ENCODE measurements around the gene SLC66A2. TPM values are rescaled to one million over a fixed set of nuclear protein-coding genes. Genes with fewer than 3 reads are reported as not detected.
"Not testable (repeated sequence)": the region's sequence is repeated elsewhere in the genome, so short reads cannot be mapped to it uniquely, and the experiment has no call there.

The SLC66A2 gene
- 34.9 and 37.8 TPM in 2 replicates for total RNA-seq

DNA sequence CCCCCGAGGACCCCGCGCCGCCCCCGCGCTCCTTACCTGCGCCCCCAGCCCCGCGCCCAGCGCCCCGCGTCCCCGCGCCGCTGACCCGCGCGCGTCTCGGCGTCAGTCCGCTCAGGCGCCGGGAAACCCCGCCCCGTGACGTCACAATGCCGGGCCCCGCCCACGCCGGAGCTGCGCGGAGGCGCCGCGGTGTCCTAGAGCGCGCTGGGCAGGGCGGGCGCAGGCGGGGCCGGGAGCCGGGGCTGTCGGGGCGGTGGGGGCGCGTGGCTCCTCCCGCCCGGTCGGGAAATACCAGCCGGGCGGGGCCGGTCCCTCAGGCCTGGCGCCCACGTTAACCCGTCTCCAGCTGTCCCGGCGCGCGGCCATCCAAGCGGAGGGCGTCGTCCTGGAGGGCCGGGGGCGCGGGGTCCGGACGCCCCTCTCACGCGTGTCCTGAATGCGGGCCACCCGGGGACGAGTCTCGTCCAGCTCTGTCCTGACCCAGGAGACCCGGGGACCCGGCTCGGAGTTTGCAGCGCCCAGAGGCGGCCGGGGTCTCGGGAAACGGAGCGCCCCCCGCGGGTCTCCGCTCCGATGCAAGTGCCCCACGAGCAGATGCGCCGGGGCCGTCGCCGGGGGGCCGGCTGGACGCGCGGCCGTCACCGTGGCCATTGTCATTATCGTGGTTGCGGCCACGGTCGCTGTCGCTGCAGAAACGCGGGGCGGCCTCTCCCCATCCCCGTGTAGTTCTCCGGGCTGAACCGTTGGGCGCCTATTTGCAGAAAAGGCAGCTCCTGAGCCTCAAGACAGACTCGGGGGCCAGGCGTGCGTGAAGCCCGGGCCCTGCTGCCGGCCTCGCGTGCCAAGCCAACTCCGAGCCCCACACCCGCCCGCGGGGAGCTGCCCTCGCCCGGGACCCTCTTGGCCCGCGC, at the start of gene SLC66A2:
Gene SLC66A2, minus strand, starts transcription at position 109 of the 911 bp plus-strand sequence. CDS start 727 bp downstream, outside the sequence.
- intact Hi-C loops (cut with micrococcal nuclease): loop anchor here (1.0 to 10.0 kb wide), 8 partner anchors 9 to 884 kb away; partner anchors contain the start of genes ATP9B, CTDP1, HSBP1L1 and KCNG2

DNA sequence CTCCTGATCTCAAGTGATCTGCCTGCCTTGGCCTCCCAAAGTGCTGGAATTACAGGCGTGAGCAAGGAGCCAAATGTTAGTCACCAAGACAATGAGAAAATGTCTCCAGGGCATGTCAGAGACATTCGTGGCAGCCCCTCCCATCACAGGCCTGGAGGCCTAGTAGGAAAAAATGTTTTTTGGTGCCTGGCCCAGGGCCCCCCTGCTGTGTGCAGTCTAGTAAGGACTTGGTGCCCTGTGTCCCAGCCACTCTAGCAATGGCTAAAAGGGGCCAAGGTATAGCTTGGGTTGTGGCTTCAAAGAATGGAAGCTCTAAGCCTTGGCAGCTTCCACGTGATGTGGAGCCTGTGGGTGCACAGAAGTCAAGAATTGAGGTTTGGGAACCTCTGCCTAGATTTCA, 49.4 kb upstream of the SLC66A2 start:
- intact Hi-C loops (cut with micrococcal nuclease): no loop called here

DNA sequence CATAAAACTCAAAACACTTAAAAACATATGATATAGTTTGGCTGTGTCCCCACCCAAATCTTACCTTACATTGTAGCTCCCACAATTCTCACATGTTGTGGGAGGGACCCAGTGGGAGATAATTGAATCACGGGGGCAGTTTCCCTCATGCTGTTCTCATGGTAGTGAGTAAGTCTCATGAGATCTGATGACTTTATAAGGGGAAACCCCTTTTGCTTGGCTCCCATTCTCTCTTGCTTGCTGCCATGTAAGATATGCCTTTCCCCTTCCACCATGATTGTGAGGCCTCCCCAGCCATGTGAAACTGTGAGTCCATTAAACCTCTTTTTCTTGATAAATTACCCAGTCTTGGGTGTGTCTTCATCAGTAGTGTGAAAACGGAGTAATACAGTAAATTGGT, 48.2 kb upstream of the SLC66A2 start:
- intact Hi-C loops (cut with micrococcal nuclease): not testable (repeated sequence)

DNA sequence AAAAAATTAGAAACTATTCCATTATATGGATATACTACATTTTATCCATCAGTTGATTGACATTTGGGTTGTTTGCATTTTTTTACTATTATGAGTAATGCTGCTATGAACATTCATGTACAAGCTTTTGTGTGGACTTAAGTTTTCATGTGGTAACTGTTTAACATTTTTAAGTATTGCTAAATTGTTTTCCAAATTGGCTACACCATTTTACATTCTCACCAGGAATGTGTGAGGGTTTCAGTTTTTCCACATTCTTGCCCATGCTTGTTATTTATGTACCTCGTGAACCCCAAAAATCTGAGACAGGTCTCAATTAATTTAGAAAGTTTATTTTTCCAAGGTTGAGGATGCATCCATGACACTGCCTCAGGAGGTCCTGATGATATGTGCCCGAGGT, 40.0 kb upstream of the SLC66A2 start:
- intact Hi-C loops (cut with micrococcal nuclease): no loop called here

DNA sequence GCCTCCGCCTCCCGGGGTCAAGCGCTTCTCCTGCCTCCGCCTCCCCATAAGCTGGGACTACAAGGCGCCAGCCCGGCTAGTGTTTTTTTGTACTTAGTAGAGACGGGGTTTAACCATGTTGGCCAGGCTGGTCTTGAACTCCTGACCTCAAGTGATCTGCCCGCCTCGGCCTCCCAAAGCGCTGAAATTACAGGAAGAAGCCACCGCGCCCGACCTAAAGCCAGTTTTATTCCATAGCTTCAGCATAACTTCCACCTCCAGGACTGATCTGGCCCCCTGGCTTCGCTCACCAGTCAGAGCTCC, 37.7 kb upstream of the SLC66A2 start:
- intact Hi-C loops (cut with micrococcal nuclease): loop anchor here (5.0 kb wide), 1 partner anchor 592 kb away; the partner anchor contains the start of gene NFATC1

DNA sequence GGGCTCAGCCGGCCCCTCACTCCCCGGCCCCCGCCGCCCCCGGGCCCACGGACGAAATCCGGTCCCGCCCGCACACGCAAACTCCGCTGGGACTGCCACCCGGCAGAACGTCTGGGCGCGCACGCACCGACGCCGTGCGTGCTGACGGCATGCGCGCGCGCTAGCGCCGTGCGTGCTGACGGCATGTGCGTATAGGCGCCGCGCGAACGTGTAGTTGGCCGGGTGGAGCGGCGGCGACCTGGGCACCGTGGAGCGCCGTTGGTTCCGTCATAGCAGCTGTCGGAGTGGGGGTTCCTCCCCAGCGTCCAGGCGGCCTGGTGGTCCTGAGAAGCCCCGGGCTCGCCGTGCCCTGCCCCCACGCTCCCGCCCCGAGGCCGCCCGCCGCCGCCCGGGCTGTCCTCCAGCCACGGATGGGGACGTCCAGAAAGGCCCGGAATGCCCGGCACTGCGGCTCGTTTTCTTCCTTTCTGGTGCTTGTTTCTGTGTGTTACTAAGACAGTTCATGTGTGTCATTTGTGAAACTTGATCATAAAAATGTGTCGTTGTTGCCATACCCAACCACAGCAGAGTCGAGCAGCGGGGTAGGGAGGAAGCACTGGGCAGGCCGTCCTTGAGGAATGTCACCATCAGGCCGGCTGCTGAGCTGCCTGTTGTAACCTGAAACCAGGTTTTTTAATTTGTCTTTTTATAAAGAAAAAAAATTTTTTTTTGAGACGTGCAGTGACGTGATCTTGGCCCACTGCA, 37.2 kb upstream of the SLC66A2 start, which contains the start of gene TXNL4A:
Gene TXNL4A, minus strand, starts transcription at position 113 of the 744 bp plus-strand sequence. CDS start 171 bp downstream, outside the sequence.
- intact Hi-C loops (cut with micrococcal nuclease): loop anchor here (1.0 to 5.0 kb wide), 6 partner anchors 24 to 591 kb away; partner anchors contain the start of genes CTDP1, HSBP1L1, NFATC1 and RBFA

DNA sequence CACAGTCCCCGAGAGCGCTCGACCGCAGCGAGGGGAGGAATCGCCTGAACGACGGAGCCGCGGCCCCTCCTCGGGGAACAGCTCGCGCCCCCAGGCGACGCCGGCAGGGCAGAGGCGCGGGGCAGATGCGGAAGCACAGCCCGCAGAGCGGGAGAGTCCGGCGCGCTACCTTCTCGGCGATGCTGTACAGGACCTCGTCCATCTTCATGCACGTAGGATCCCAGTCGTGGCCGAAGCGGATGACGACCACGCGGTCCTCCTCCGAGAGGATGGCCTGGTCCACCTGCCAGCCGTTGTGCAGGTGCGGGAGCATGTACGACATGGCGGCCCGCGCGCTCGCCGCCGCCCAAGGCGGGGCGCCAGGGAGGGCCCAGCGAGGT, 36.6 kb upstream of the SLC66A2 start:
- intact Hi-C loops (cut with micrococcal nuclease): loop anchor here (1.0 to 5.0 kb wide), 6 partner anchors 24 to 591 kb away; partner anchors contain the start of genes CTDP1, HSBP1L1, NFATC1 and RBFA

DNA sequence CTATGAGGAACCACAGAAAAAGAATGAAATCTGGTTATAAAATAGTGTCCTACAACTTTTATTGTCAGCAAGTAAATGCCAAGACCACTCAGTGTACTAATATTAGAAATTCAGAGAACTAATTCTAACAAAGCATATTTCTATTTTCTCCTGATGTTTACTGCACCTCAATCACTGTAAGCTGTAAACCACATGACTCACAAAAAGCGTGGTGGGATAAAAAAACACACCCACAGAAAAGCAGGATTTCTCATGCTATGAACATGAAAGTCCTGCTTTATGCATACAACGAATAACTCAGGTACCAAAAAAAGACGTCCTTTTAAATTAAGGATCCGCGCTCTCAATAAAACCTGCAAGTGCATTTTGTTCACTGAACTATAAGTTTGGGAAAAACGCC, 36.1 kb upstream of the SLC66A2 start:
- intact Hi-C loops (cut with micrococcal nuclease): loop anchor here (5.0 kb wide), 1 partner anchor 590 kb away; the partner anchor contains the start of gene NFATC1

DNA sequence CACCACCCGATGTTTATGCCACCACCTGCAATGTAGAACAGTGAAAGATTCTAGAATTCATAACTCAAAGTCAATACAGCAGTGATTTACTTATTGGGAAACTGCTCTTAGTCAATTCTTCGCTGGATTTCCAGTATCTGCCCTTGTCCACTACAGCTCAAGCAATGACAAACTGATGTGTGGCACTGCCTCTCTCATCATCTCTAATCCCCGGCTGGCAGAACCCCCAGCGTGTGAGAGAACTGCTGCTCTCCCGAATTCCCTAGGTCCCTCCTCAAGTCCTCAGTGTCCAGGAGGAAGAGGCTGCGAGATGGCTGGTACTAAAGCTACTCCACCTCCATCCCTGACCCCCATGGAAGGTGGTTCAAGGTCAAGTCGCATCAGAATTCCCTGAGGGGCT, 35.3 kb upstream of the SLC66A2 start:
- intact Hi-C loops (cut with micrococcal nuclease): loop anchor here (5.0 kb wide), 1 partner anchor 589 kb away; the partner anchor contains the start of gene NFATC1

DNA sequence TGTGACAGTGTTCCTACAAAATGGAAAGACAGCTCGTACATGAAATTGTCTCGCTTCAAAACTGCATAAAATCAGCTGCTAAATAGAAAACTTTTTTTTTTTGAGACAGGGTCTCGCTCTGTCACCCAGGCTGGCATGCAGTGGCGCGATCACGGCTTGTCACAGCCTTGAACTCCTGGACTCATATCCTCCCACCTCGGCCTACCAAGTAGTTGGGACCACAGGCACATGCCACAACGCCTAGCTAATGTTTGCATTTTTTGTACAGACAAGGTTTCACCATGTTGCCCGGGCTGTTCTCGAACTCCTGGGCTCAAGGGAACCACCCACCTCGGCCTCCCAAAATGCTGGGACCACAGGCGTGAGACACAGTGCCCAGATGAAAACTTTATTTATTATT, 33.7 kb upstream of the SLC66A2 start:
- intact Hi-C loops (cut with micrococcal nuclease): loop anchor here (5.0 kb wide), 1 partner anchor 588 kb away; the partner anchor contains the start of gene NFATC1

DNA sequence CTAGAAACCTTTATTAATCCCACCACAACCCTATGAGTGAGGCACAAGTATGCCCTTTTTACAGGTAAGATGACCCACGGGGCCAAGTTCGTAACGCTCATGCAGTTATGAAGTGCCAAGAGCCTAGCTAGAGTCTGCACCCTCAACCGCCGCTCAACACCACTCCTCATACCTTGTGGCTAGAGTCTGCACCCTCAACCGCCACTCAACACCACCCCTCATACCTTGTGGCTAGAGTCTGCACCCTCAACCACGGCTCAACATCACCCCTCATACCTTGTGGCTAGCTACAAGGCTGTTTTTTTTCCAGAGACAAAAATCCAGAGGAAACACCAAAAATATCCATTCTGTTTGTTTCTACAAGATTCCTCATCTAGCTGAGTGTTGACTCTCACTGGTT, 32.3 kb upstream of the SLC66A2 start:
- intact Hi-C loops (cut with micrococcal nuclease): no loop called here

DNA sequence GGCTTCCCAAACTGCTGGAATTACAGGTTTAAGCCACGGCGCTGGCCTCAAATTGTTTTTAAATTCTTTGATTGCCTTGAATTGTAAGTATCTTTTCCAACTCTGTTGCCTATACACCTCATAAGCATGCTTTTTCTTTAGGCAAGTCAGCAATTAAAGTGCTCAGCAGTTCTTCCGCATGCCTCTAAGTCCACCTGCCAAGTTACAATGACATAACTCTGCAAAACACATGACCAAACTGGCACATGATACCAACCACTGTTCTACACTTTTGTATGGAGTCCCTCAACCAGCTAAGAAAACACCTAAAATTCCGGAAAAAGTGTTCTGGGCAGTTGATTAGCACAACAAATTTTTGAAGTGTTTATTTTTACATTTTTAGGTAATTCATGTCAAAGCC, 31.8 kb upstream of the SLC66A2 start:
- intact Hi-C loops (cut with micrococcal nuclease): no loop called here

DNA sequence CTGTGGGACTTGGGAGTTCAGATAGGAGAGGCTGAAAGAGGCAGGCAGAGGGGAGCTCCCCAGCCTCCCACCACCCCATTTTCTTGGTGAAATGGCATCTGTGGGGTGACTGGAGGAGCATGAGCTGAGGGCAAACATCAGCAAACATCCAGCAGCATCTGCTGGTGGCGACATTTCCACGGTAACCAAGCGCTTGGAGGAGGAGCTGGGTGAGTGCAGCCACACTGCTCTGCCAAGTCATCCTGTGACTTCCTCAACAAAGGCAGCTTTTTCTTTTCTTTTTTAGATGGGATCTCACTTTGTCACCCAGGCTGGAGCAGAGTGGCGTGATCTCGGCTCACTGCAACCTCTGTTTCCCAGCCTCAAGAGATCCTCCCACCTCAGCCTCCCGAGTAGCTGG, 31.3 kb upstream of the SLC66A2 start:
- intact Hi-C loops (cut with micrococcal nuclease): no loop called here

DNA sequence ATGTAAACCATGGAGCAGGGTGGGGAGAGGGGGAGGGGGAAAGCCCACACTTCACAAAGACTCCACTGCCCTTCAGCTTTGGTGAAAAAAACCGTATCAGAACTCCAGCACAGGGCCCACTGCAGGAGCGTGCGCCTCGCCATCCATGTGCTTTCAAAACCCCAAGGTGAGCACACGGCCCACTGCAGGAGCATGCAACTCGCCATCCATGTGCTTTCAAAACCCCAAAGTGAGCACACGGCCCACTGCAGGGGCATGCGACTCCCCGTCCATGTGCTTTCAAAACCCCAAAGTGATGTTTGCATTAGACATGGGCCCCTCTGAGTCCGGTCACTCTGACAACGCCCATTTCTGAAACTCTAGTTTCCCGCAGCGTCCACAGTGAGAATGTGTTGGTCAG, 29.1 kb upstream of the SLC66A2 start:
- intact Hi-C loops (cut with micrococcal nuclease): no loop called here

DNA sequence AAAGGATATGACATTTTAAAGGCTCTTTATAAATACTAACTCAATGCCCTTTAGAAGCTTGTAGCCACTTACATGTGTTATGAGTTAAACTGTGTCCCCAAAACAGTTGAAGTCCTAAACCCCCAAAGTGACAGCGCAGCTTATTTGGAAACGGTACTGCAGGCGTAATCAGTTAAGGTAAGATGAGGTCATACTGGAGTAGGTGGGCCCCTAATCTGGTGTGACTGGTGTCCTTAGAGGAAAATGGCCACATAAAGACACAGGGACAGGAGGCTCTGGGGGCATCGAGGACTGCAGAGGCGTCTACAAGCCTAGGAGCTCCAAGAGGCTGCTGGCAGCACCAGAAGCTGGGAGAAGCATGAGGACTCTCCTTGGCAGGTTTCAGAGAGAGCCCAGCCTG, 28.4 kb upstream of the SLC66A2 start:
- intact Hi-C loops (cut with micrococcal nuclease): no loop called here

DNA sequence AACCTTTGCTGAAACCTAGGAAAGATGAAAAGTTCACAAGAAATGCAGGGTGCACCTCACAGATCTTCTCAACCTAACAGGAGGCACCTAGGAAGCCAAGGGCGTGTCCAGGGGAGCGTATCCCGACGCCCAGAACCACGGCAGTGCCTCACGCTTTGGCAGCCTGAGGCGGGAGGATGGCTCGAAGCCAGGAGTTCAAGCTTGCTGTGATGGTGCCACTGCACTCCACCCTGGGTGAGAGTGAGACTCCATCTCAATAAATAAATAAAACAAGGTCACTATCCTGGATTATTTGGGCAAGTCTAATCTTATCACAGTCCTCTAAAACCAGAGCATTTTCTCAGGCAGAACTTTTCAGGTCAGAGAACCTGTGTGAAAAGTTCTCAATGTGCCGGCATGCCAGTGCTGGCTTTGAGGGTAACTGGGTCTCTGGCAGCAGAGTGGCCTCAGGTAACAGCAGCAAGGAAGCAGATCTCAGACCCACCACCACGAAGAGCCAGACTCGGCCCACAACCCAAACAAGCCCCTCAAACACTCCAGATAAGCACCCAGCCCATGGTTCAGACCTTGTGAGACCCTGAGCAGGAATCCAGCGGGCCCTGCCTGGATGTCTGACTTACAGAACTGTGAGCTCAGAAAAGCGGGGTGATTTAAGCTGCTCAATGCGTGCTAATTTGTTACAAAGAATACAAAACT, 24.7 kb upstream of the SLC66A2 start:
- intact Hi-C loops (cut with micrococcal nuclease): no loop called here

DNA sequence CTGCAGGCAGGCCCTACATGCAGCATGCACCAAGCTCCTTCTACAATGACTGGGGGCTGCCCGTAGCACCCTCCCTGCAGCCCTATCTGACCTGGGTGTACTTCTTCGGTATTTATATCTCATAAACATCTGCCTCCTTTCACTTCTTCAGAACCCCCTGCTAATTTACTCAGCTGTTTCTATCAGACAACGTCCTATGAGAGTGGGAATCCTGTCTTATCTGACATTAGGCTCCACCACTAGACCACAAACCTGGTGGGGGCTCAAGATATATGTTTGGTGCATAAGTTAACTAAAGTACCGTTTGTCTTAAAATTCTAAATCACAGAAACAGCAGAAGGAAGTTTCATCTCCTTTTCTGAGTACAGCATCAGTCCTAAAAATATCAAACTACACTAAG, 23.6 kb upstream of the SLC66A2 start:
- intact Hi-C loops (cut with micrococcal nuclease): no loop called here

DNA sequence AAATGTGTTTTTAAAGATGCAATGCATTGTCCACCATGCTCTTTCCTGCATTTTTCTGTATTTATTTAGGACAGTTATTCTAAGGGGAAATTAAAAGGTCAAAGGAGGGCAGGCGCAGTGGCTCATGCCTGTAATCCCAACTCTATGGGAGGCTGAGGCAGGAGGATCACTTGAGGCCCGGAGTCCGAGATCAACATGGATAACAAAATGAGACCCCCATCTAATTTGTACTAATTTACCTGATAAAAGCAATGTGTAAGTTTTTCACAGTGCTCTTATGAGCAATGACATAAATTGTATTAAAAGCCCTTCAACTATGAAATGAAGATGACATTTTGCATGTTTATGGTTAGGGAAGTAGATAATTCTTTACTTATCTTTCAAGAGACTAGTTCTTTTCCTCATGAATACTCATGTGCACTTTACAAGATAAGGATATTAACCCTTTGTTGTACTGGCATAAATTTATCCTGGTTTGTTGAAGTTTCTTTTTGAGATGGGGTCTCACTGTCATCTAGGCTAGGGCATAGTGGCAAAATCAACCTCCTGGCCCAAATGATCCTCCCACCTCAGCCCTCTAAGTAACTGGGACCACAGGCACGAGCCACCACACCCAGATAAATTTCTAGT, 22.7 kb upstream of the SLC66A2 start:
- intact Hi-C loops (cut with micrococcal nuclease): no loop called here

DNA sequence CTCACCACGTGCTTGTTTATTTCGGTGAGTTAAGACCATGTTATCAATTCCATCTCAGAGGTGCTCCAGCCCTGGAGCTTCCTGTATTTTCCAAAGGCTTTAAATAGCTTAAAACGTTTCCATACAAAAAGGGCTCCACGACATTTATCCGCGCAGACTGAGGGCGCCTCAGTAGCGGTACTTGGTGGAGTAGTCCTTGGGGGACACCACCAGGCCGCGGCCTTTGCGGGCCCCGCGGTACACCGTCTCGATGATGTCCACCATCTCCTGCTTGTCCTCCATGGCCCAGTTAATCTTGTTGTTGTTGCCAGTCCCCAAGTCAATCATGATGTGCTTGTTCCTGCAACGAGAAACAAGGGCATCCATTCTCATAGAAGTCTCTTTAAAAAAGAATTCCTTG, 22.1 kb upstream of the SLC66A2 start:
- intact Hi-C loops (cut with micrococcal nuclease): no loop called here

DNA sequence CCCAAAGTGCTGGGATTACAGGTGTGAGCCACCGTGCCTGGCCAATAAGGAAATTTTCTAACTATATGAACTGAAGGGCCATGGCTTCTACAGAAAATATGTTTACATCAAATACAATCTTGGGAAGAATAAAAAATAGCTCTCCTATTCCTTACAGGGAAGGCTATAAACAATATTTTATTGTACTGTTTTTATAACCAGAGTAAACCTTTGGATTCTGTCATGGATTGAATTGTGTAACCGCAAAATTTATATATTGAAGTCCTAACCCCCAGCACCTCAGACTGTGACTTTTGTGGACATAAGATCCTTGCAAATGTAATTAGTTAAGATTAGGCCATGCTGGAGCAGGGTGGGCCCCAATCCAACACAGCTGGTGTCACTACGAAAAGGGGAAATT, 21.3 kb upstream of the SLC66A2 start:
- intact Hi-C loops (cut with micrococcal nuclease): no loop called here

DNA sequence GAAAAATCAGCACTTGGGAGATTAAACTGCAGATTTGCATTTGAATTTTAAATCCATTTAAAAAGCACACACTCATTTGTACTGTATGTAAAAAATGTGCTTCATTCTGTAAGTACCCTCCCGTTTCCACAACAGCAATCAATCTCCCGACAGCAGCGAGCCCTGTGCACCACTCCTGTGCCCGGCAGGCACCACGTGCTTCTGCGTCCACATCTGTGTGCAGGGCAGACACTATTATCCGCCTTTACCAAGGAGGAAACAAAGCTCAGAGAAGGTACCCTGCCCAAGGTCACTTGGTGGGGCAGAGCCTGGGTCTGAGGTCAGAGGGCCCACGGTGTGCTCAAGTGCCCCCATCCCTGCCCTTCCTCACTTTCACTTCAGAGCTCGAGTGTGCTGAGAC, 20.5 kb upstream of the SLC66A2 start:
- intact Hi-C loops (cut with micrococcal nuclease): no loop called here

All from T-helper 2 cell treated with Interferon-gamma antibody and Interleukin-4, amounts not matched to agents 100 ng/mL and 5 ng/mL, for 36 hours (primary cell).